Glutamatergic neuron (in vitro differentiated cells): ENCODE data around the gene INHBA. TPM values are rescaled to one million over a fixed set of nuclear protein-coding genes. Genes with fewer than 3 reads are reported as not detected.

Source experiments
- DNase-seq: peaks from one replicate; pipeline ENCODE4 v3.0.0; 2022
- H3K27ac Mint-ChIP-seq: one replicate; pipeline ENCODE4 v1.8.0; 2020; ENCODE audit warnings: mild to moderate bottlenecking, mixed read lengths, inconsistent platforms; ENCODE audit not compliant: unreplicated experiment
- H3K27me3 Mint-ChIP-seq: one replicate; pipeline ENCODE4 v1.8.0; 2020; ENCODE audit warnings: mild to moderate bottlenecking, moderate library complexity, mixed read lengths, inconsistent platforms; ENCODE audit not compliant: unreplicated experiment
- H3K36me3 Mint-ChIP-seq: one replicate; pipeline ENCODE4 v1.8.0; 2020; ENCODE audit warnings: mild to moderate bottlenecking, mixed read lengths, inconsistent platforms; ENCODE audit not compliant: unreplicated experiment
- H3K4me1 Mint-ChIP-seq: one replicate; pipeline ENCODE4 v1.8.0; 2020; ENCODE audit warnings: mild to moderate bottlenecking, low read depth, mixed read lengths, inconsistent platforms; ENCODE audit not compliant: unreplicated experiment
- H3K4me3 Mint-ChIP-seq: one replicate; pipeline ENCODE4 v1.8.0; 2020; ENCODE audit warnings: mild to moderate bottlenecking, mixed read lengths, inconsistent platforms; ENCODE audit not compliant: unreplicated experiment
- H3K9me3 Mint-ChIP-seq: one replicate; pipeline ENCODE4 v1.8.0; 2020; ENCODE audit warnings: mild to moderate bottlenecking, moderate library complexity, mixed read lengths, inconsistent platforms; ENCODE audit not compliant: unreplicated experiment
- CTCF ChIP-seq: fragments of 200-600 bp; sonication (generic); IDR thresholded peaks from one replicate; pipeline ENCODE4 v1.5.0; 2021; ENCODE audit not compliant: partially characterized antibody, unreplicated experiment
- total RNA-seq: library from RNA; stranded (reverse); fragmentation: NEBNext Ultra II Directional; extraction: Animal tissue kit (Norgen Biotek cat#: 25700); gene quantifications from one replicate; pipeline ENCODE4 v1.2.1, GENCODE V29; 2021; ENCODE audit not compliant: unreplicated experiment

The INHBA gene
- total RNA-seq, 1 donor from 2014 or later: not detected

- H3K27ac Mint-ChIP-seq: no peak overlapping the region
- H3K4me3 Mint-ChIP-seq: no peak overlapping the region
- no peaks in the 10 kb centered on the region for H3K36me3 Mint-ChIP-seq
- DNase-seq: no peak
- no peaks in the 10 kb centered on the region for H3K4me1 Mint-ChIP-seq
- peaks cover 2% of the 10 kb centered on the region for H3K9me3 Mint-ChIP-seq
- H3K27me3 Mint-ChIP-seq: peaks cover 3% of the 10 kb centered on the region
- no peak for TF ChIP-seq CTCF
Measured at GRCh38 chr7:41708581-41709358, 5.9 kb upstream of the INHBA start.

DNA sequence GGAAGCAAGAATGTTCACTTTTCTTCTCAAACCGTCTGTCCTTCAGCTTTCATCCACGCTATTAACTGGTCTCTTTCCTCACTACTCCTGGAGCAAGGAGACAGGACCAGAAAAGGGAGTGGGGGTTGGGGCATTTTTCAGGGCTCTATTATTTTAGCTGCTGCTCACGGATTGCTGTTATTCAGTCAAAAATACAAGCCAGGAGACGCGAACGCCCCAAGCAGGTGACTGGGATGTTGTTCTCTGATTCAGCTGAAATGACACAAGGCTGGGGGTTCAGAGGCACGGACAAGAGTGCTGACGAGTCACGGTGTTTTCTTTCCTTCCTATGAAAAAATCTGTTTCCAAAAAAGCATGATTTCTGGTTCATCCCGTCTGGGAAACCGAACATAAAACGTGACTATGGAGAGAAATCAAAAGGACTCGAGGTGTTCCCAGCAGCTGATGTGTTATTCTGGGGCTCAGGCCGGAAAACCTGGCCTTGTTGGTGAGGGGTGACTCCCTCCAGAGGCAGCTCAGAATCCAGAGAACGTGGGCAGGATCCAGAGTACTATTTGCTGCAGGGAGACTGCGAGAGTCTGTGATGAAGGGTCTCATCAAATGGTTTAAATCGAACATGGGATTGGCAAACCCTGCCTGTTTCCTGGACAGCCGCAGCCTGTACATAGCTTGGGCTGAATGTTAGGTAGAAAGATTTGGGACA lies 3.5 kb upstream of the INHBA start:
- Mint-ChIP-seq H3K36me3 (no peaks in the 10 kb centered on the region), H3K27ac (no peak overlapping the region), H3K4me1 (no peaks in the 10 kb centered on the region), H3K27me3 (peaks cover 3% of the 10 kb centered on the region), H3K9me3 (peaks cover 2% of the 10 kb centered on the region), H3K4me3 (peak overlapping the region; percentile 26)
- no peak for TF ChIP-seq CTCF
- DNase-seq: no peak

DNA sequence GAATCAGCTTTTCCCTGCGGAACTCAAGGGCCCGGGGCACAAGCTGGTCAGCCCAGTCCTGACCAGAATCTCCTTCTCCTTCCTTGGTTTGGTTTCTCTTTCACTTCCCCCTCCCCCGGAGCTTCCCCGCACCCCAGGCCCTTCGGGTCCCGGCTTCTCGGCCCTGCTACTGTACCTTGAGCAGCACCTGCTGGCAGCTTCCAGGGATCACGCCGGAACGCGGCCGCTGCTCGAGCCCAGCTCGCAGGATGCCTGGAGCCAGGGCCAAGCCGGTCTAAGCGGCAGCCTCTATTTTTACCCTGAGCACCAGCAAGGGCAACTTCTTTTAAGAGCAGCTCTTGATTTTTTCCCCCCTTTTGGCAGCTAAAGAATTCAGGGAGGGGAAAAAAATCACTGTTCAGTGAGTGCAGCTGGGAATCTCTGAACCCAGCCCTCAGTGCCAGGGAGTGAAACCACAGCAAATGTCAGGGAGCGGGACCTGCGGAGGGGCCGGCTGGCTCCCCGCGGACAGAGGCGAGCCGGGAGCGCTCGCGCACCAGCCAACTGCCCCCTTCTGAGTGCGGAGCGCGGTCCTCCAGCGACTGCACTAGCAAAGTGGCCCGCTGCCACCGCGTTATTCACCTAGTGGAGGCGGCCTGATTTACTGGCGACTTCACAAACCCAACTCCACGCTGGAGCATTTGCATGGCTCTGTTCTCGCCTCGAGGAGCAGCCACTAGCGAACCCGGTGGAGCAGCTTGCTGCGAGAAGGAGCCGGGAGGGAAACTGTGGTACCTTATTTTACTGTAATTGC lies 2.4 kb upstream of the INHBA start:
- DNase-seq: peak; percentile 89
- peaks cover 2% of the 10 kb centered on the region for H3K9me3 Mint-ChIP-seq
- TF ChIP-seq CTCF: peak; percentile 2
- peaks cover 1% of the 10 kb centered on the region for H3K4me1 Mint-ChIP-seq
- H3K36me3 Mint-ChIP-seq: no peaks in the 10 kb centered on the region
- no peak overlapping the region for H3K27ac Mint-ChIP-seq
- peak overlapping the region; percentile 79 for H3K4me3 Mint-ChIP-seq
- H3K27me3 Mint-ChIP-seq: peaks cover 1% of the 10 kb centered on the region

- Mint-ChIP-seq H3K4me3 (no peak overlapping the region), H3K4me1 (peaks cover 6% of the 10 kb centered on the region), H3K9me3 (peaks cover 2% of the 10 kb centered on the region), H3K36me3 (no peaks in the 10 kb centered on the region), H3K27ac (no peak overlapping the region), H3K27me3 (peaks cover 3% of the 10 kb centered on the region)
- peak; percentile 31 for DNase-seq
- TF ChIP-seq CTCF: no peak
Measured at GRCh38 chr7:41701068-41701941, 1.6 kb downstream of the INHBA start.
